Stimulated activated naive B cell treated with anti-CD40 and anti-IgM and Interleukin-4, amounts not matched to agents 10 μg/mL and 1 μg/mL and 100 μg/mL, for 72 hours (primary cell): Measurements from ENCODE around the gene GALNT18.

Experiments used
- ATAC-seq, 2 donors: fragments of 150-1000 bp; cut with Tn5 transposase; replicated peaks; 2 replicates each; pipeline ENCODE4 v1.10.0; 2021; ENCODE audit warnings: moderate library complexity in 1 of 2
- DNase-seq: peaks from one replicate; pipeline ENCODE4 v3.0.0; 2021
- H3K27ac Mint-ChIP-seq: one replicate; pipeline ENCODE4 v1.8.0; 2022; ENCODE audit warnings: mild to moderate bottlenecking, mixed read lengths
- H3K27me3 Mint-ChIP-seq, 2 donors: one replicate each; pipeline ENCODE4 v1.8.0; 2022; ENCODE audit warnings: mixed read lengths in 2 of 2
- H3K36me3 Mint-ChIP-seq, 2 donors: one replicate each; pipeline ENCODE4 v1.8.0; 2022; ENCODE audit warnings: mixed read lengths in 2 of 2, mild to moderate bottlenecking in 1 of 2
- H3K4me1 Mint-ChIP-seq, 2 donors: one replicate each; pipeline ENCODE4 v1.8.0; 2022; ENCODE audit warnings: mixed read lengths in 2 of 2, mild to moderate bottlenecking in 1 of 2
- H3K4me3 Mint-ChIP-seq, 2 donors: one replicate each; pipeline ENCODE4 v1.8.0; 2022; ENCODE audit warnings: mild to moderate bottlenecking in 2 of 2, mixed read lengths in 2 of 2, moderate library complexity in 1 of 2
- H3K9me3 Mint-ChIP-seq, 2 donors: one replicate each; pipeline ENCODE4 v1.8.0; 2022; ENCODE audit warnings: mixed read lengths in 2 of 2, mild to moderate bottlenecking in 1 of 2

The GALNT18 gene

GRCh38 chr11:11427542-11427941 lies 194.3 kb downstream of the GALNT18 start:
- Mint-ChIP-seq H3K36me3 (no peaks in the 10 kb centered on the region), H3K27ac (no peak overlapping the region), H3K9me3 (no peaks in the 10 kb centered on the region), H3K27me3 (peaks cover 18 to 37% of the 10 kb centered on the region in 2 donors), H3K4me3 (no peak overlapping the region), H3K4me1 (no peaks in the 10 kb centered on the region)
- ATAC-seq (no peak), DNase-seq (no peak)

- Mint-ChIP-seq H3K27ac (no peak overlapping the region), H3K36me3 (no peaks in the 10 kb centered on the region), H3K4me3 (no peak overlapping the region), H3K27me3 (peaks cover 17 to 37% of the 10 kb centered on the region in 2 donors), H3K4me1 (no peaks in the 10 kb centered on the region), H3K9me3 (no peaks in the 10 kb centered on the region)
- DNase-seq = no peak
- ATAC-seq = no peak
Observed at GRCh38 chr11:11427140-11427539, 194.7 kb downstream of the GALNT18 start.

GRCh38 chr11:11426226-11426952 lies 195.4 kb downstream of the GALNT18 start:
- Mint-ChIP-seq H3K27me3 (peaks cover 12 to 37% of the 10 kb centered on the region in 2 donors), H3K4me1 (no peaks in the 10 kb centered on the region), H3K27ac (no peak overlapping the region), H3K4me3 (no peak overlapping the region), H3K9me3 (no peaks in the 10 kb centered on the region), H3K36me3 (no peaks in the 10 kb centered on the region)
- DNase-seq = no peak
- ATAC-seq = no peak

- H3K9me3 Mint-ChIP-seq = no peaks in the 10 kb centered on the region
- H3K36me3 Mint-ChIP-seq = no peaks in the 10 kb centered on the region
- no peak overlapping the region for H3K4me3 Mint-ChIP-seq
- H3K27ac Mint-ChIP-seq = peak overlapping the region; percentile 72
- ATAC-seq = no peak
- H3K27me3 Mint-ChIP-seq = peaks cover 12 to 36% of the 10 kb centered on the region in 2 donors
- H3K4me1 Mint-ChIP-seq = no peaks in the 10 kb centered on the region
- no peak for DNase-seq
Observed at GRCh38 chr11:11425806-11426205, 196.0 kb downstream of the GALNT18 start.

GRCh38 chr11:11424688-11425087 lies 197.1 kb downstream of the GALNT18 start:
- Mint-ChIP-seq H3K4me3 (no peak overlapping the region), H3K4me1 (no peaks in the 10 kb centered on the region), H3K36me3 (no peaks in the 10 kb centered on the region), H3K9me3 (no peaks in the 10 kb centered on the region), H3K27ac (no peak overlapping the region), H3K27me3 (peaks cover 12 to 40% of the 10 kb centered on the region in 2 donors)
- ATAC-seq (no peak), DNase-seq (no peak)

- no peaks in the 10 kb centered on the region for H3K4me1 Mint-ChIP-seq
- no peaks in the 10 kb centered on the region for H3K36me3 Mint-ChIP-seq
- no peak overlapping the region for H3K4me3 Mint-ChIP-seq
- no peak for ATAC-seq
- no peak overlapping the region for H3K27ac Mint-ChIP-seq
- peaks cover 5 to 28% of the 10 kb centered on the region in 2 donors for H3K27me3 Mint-ChIP-seq
- no peaks in the 10 kb centered on the region for H3K9me3 Mint-ChIP-seq
- DNase-seq = no peak
Observed at GRCh38 chr11:11422411-11423128, 199.2 kb downstream of the GALNT18 start.

- Mint-ChIP-seq H3K36me3 (no peaks in the 10 kb centered on the region), H3K27ac (no peak overlapping the region), H3K4me1 (peaks cover 4 to 6% of the 10 kb centered on the region in 2 donors), H3K4me3 (no peak overlapping the region), H3K27me3 (peaks cover 11 to 36% of the 10 kb centered on the region in 2 donors), H3K9me3 (no peaks in the 10 kb centered on the region)
- no peak for ATAC-seq
- no peak for DNase-seq
Observed at GRCh38 chr11:11421509-11421908, 200.3 kb downstream of the GALNT18 start.

- Mint-ChIP-seq H3K36me3 (no peaks in the 10 kb centered on the region), H3K27me3 (peaks cover 12 to 36% of the 10 kb centered on the region in 2 donors), H3K4me3 (no peak overlapping the region), H3K4me1 (peaks cover 8 to 10% of the 10 kb centered on the region in 2 donors), H3K9me3 (no peaks in the 10 kb centered on the region), H3K27ac (no peak overlapping the region)
- DNase-seq (no peak), ATAC-seq (no peak)
Observed at GRCh38 chr11:11420899-11421285, 200.9 kb downstream of the GALNT18 start.

- no peak overlapping the region for H3K27ac Mint-ChIP-seq
- peaks cover 8 to 10% of the 10 kb centered on the region in 2 donors for H3K4me1 Mint-ChIP-seq
- no peak for DNase-seq
- peaks cover 17 to 40% of the 10 kb centered on the region in 2 donors for H3K27me3 Mint-ChIP-seq
- no peaks in the 10 kb centered on the region for H3K9me3 Mint-ChIP-seq
- no peak for ATAC-seq
- no peak overlapping the region for H3K4me3 Mint-ChIP-seq
- no peaks in the 10 kb centered on the region for H3K36me3 Mint-ChIP-seq
Observed at GRCh38 chr11:11420191-11420898, 201.5 kb downstream of the GALNT18 start.

GRCh38 chr11:11419747-11420146 lies 202.1 kb downstream of the GALNT18 start:
- no peak for DNase-seq
- ATAC-seq = no peak
- H3K27me3 Mint-ChIP-seq = peaks cover 21 to 45% of the 10 kb centered on the region in 2 donors

GRCh38 chr11:11416917-11417316 lies 204.9 kb downstream of the GALNT18 start:
- DNase-seq (no peak), ATAC-seq (no peak)
- H3K27ac Mint-ChIP-seq = no peak overlapping the region
- peaks cover 30 to 50% of the 10 kb centered on the region in 2 donors for H3K27me3 Mint-ChIP-seq
- no peak overlapping the region for H3K4me3 Mint-ChIP-seq
- H3K4me1 Mint-ChIP-seq = peaks cover 8 to 10% of the 10 kb centered on the region in 2 donors
- no peaks in the 10 kb centered on the region for H3K36me3 Mint-ChIP-seq
- no peaks in the 10 kb centered on the region for H3K9me3 Mint-ChIP-seq

More at GRCh38 chr11:11419747-11420146, 202.1 kb downstream of the GALNT18 start:
- Mint-ChIP-seq H3K36me3 (no peaks in the 10 kb centered on the region), H3K4me3 (no peak overlapping the region), H3K9me3 (no peaks in the 10 kb centered on the region), H3K27ac (peak overlapping the region; percentile 47), H3K4me1 (peaks cover 8 to 10% of the 10 kb centered on the region in 2 donors)

GRCh38 chr11:11416502-11416901 lies 205.3 kb downstream of the GALNT18 start:
- peak; percentile 33 to 47 for ATAC-seq
- no peak overlapping the region for H3K27ac Mint-ChIP-seq
- peaks cover 30 to 50% of the 10 kb centered on the region in 2 donors for H3K27me3 Mint-ChIP-seq

GRCh38 chr11:11415901-11416300 lies 205.9 kb downstream of the GALNT18 start:
- Mint-ChIP-seq H3K27me3 (peaks cover 30 to 50% of the 10 kb centered on the region in 2 donors), H3K36me3 (no peaks in the 10 kb centered on the region), H3K27ac (no peak overlapping the region), H3K4me3 (no peak overlapping the region), H3K4me1 (peaks cover 8 to 10% of the 10 kb centered on the region in 2 donors), H3K9me3 (no peaks in the 10 kb centered on the region)
- DNase-seq (no peak), ATAC-seq (no peak)

More at GRCh38 chr11:11416502-11416901, 205.3 kb downstream of the GALNT18 start:
- H3K4me1 Mint-ChIP-seq = peaks cover 8 to 10% of the 10 kb centered on the region in 2 donors
- no peak for DNase-seq
- no peaks in the 10 kb centered on the region for H3K9me3 Mint-ChIP-seq
- no peak overlapping the region for H3K4me3 Mint-ChIP-seq
- H3K36me3 Mint-ChIP-seq = no peaks in the 10 kb centered on the region

GRCh38 chr11:11414996-11415395 lies 206.8 kb downstream of the GALNT18 start:
- ATAC-seq = no peak
- H3K4me1 Mint-ChIP-seq = peaks cover 8 to 10% of the 10 kb centered on the region in 2 donors
- DNase-seq = no peak
- no peaks in the 10 kb centered on the region for H3K36me3 Mint-ChIP-seq
- peaks cover 30 to 50% of the 10 kb centered on the region in 2 donors for H3K27me3 Mint-ChIP-seq
- no peak overlapping the region for H3K4me3 Mint-ChIP-seq
- no peaks in the 10 kb centered on the region for H3K9me3 Mint-ChIP-seq
- H3K27ac Mint-ChIP-seq = no peak overlapping the region
